Measurements from ENCODE around the gene USP48.
A peak's percentile ranks its signal among the peaks of the same experiment; 100 is the strongest.
"Not testable (repeated sequence)": the region's sequence is repeated elsewhere in the genome, so short reads cannot be mapped to it uniquely, and the experiment has no call there.

Gene USP48

DNA sequence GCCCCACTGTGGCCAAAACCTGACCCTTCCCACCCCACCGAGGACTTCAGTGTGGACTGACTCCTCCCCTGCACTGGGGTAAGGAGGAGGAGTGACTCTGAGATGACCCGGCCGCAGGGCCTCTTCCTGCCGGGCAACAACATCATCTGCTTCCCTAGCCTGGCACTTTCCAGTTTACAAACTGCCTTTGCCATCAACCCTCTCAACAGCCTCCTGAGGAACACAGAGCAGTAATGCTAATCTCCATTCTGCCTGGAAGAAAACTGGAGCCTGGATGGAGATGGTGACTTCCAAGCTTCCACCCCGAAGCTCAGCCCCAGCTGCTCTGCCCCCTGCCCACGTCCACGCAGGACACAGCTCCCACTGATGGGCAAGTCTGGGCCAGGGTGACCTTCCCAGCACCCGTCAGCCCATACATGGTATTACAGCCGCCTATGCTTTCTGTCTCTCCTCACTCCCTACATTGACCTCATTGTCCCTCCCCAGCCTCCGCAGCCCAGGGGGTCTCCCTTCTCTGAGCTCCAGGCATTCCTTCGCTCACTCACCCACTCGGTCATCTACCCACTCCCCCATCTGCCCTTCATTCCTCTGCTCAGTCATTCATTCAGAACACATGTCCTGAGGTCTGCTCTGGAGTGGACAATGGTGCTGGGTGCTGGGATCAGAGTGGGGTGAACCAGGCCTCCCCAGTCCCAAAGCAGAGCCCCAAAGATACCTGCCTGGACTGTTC is 148.0 kb downstream of the USP48 start:
- POLR2A ChIA-PET (ENCODE audit: low non-redundant PET), result no interaction called here
- no peak for DNase-seq (ENCODE audit: low spot score)
- H3K27ac ChIP-seq, result no peak overlapping the region; the same call in 1 of the 2 replicates
- TF ChIP-seq, protein P1, sequence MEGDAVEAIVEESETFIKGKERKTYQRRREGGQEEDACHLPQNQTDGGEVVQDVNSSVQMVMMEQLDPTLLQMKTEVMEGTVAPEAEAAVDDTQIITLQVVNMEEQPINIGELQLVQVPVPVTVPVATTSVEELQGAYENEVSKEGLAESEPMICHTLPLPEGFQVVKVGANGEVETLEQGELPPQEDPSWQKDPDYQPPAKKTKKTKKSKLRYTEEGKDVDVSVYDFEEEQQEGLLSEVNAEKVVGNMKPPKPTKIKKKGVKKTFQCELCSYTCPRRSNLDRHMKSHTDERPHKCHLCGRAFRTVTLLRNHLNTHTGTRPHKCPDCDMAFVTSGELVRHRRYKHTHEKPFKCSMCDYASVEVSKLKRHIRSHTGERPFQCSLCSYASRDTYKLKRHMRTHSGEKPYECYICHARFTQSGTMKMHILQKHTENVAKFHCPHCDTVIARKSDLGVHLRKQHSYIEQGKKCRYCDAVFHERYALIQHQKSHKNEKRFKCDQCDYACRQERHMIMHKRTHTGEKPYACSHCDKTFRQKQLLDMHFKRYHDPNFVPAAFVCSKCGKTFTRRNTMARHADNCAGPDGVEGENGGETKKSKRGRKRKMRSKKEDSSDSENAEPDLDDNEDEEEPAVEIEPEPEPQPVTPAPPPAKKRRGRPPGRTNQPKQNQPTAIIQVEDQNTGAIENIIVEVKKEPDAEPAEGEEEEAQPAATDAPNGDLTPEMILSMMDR (conservative IDR thresholded peaks at IDR 0.05; ENCODE audit: low read depth), result no peak
- CTCF ChIA-PET, result interaction anchor here (0.6 kb wide), 1 partner anchor 92 kb away, joined by 4 read pairs; no protein-coding TSS in a partner anchor

DNA sequence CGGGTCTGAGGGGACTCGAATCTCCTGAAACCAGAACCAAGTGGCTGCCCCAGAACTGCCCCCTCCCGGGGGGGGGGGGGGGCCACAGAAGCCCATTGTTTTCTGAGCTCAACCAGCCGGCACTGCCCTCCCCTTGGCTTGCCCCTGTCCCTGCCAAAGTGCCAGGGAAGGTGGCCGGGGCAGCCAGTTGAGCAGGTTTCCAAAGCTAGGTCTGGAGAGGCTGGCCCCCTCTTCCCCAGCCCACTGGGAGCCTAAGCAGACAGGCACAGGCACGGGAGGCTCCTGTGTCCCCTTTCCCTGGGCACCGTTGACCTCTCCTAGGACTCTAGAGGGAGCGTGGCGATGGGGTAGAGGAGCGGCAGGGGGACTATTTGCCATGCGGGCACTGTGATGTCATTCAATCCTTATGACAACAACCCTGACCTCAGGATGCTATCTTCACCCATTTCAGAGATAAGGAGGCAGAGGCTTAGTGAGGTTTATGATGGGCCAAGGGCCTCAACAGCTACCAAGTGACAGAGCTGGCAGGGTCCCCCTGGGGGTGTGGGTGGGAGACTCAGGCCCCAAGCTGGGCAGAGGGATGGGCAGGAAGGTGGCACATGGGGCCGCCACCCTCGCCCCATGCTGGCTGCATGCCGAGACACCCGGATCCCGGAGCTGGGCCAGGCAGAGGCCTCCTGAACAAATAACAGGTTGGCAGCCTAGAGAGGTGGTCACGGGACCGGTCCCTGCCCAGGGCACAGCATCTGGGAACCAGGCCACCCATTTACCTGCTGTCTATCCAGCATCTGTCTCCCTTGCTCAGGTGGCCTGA is 148.8 kb downstream of the USP48 start:
- H3K27ac ChIP-seq, result no peak overlapping the region; the same call in 1 of the 2 replicates
- ChIA-PET CTCF (no interaction called here), POLR2A (ENCODE audit: low non-redundant PET) (interaction anchor here (0.6 kb wide), 1 partner anchor 12 kb away, joined by 4 read pairs; no protein-coding TSS in a partner anchor)
- TF ChIP-seq, protein P1 (conservative IDR thresholded peaks at IDR 0.05; ENCODE audit: low read depth), result no peak
- DNase-seq (ENCODE audit: low spot score), result no peak

DNA sequence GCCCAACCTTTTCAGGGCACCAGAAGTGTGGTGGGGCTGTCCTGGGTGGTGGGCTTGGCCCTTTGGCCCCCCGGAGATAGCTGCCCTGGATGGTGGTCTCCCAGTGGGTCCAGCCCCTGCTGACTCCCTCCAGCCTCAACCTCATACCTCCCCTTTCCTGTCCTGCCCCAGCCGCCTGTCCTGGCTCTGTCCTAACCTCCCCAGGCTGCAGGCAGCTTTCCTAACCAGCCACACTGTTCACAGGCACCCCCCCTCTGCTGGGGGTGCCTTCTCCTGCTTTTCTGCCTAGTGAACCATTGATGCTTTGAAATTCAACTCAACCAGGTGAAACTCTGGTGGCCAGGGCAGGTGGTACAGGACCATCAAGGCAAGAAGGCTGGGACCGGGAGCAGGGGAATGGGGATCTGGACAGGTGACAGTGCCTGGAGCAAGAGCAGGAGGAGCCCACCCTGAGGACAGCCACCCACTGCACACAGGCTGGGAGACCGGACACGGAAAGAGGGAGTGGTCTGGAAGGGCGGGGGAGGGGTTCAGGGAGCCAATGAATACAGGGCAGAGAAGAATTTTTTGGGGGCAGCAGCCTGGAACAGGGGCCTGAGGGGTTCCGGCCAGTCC is 149.7 kb downstream of the USP48 start:
- TF ChIP-seq, protein P1 (conservative IDR thresholded peaks at IDR 0.05; ENCODE audit: low read depth), result no peak
- no peak overlapping the region for H3K27ac ChIP-seq
- POLR2A ChIA-PET (ENCODE audit: low non-redundant PET), result no interaction called here
- CTCF ChIA-PET, result no interaction called here
- no peak for DNase-seq (ENCODE audit: low spot score)

DNA sequence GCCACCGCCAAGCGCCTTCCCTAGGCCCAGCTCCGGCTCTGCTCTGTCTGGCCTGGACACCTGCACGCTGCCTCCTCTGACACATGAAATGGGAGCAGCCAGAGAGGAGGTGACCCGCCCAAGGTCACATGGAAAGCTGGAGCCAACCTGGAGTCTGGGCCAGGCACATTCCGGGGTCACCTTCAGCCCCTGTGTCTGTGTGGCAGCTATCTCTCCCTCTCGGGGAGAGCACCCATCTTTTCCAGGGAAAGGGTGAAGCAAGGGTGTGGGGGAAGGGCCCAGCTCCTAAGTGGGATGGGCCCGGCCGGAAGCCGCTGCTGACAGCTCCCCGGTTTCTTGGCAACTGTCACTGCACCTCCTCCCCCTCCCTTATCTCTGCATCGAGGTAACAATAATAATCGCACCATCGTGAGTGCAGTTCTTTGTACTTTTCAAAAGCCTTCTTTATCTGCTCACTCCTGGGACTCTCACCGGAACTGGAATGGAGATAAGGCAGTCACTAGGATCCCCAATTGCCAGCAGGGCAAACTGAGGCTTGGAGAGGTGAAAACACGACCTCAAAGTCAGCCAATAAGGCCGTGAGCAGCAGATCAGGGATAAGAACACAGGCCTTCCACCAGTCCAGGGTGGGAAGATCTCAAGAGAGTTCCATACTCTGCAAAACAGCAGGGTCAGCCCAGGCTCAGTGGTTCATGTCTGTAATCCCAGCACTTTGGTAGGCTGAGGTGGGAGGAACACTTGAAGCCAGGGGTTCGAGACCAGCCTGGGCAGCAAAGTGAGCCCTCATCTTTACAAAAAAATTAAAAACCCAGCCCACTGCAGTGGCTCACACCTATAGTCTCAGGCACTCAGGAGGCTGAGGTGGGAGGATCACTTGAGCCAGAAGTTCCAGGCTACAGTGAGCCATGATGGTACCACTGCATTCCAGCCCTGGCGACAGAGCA is 150.7 kb downstream of the USP48 start:
- POLR2A ChIA-PET (ENCODE audit: low non-redundant PET), result no interaction called here
- CTCF ChIA-PET, result no interaction called here
- TF ChIP-seq, protein P1 (conservative IDR thresholded peaks at IDR 0.05; ENCODE audit: low read depth), result no peak
- H3K27ac ChIP-seq, result peak overlapping the region; percentile 47
- peak; percentile 36 for DNase-seq (ENCODE audit: low spot score)

DNA sequence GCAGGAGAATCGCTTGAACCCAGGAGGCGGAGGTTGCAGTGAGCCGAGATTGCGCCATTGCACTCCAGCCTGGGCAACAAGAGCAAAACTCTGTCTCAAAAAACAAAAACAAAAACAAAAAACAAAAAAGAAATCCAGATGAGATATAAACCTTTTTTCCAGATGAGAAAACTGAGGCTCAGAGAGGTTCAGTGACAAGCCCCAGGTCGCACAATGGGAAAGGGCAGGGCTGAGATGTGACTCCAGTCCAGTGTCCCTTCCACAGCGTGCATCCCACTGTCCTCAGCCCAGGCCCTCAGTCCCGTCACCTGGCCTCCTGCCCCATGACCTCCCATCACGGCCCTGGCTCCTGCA is 151.4 kb downstream of the USP48 start:
- CTCF ChIA-PET; POLR2A ChIA-PET (ENCODE audit: low non-redundant PET): not testable (repeated sequence)
- H3K27ac ChIP-seq, result peak overlapping the region; percentile 47

DNA sequence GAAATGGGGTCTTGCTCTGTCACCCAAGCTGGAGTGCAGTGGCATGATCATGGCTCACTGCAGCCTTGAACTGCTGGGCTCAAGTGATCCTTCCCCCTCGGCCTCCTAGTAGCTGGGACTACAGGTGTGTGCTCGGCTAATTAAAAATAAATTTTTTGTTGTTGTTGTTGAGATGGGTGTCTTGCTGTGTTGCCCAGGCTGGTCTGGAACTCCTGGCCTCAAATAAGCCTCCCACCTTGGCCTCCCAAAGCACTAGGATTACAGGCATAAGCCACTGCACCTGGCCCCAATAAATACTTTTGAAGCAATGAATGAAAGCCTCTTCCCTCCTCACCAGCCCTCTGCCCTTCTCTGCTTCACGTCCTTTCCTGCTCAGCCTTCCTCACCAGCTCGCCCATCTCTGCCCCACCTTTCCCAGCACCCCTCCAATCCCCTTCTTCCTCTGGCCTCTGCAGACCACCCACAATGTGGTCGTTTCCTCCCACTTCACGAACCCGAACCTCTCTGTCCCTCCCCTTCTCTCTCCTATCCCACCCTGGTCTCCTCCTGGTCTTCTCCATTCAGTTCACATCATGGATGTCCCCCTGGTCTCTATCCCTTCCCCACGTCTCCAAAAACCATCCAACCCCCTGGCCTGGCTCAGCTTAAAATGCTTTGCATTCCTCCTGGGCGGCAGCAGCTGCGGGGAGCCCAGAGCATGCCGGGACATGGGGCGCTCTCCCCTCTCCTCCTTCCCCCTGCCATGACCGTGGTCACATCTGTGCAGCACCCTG is 152.2 kb downstream of the USP48 start:
- ChIA-PET CTCF (no interaction called here), POLR2A (ENCODE audit: low non-redundant PET) (no interaction called here)
- H3K27ac ChIP-seq, result no peak overlapping the region
- TF ChIP-seq, protein P1 (conservative IDR thresholded peaks at IDR 0.05; ENCODE audit: low read depth), result no peak
- no peak for DNase-seq (ENCODE audit: low spot score)

More for the DNA sequence above, 151.4 kb downstream of the USP48 start:
- not testable (repeated sequence) for DNase-seq (ENCODE audit: low spot score)
